HG03457 (cell line): ENCODE data around the gene NDUFAF7.
"Not testable (repeated sequence)": the region's sequence is repeated elsewhere in the genome, so short reads cannot be mapped to it uniquely, and the experiment has no call there.

Experiments used
- ATAC-seq: cut with Tn5 transposase; IDR thresholded peaks from one replicate; pipeline ENCODE4 v1.9.1; 2021; ENCODE audit warnings: moderate number of reproducible peaks; ENCODE audit not compliant: unreplicated experiment

The NDUFAF7 gene

GRCh38 chr2:37231241-37232130 lies at the start of gene NDUFAF7, which contains the start of gene CEBPZ:
Gene NDUFAF7, plus strand, starts transcription at chr2:37231658. Its CDS starts 48 bp downstream, at chr2:37231706.
Gene CEBPZ, minus strand, starts transcription at chr2:37231596. Its CDS starts 29 bp downstream, at chr2:37231567.
- peak; percentile 88 for ATAC-seq

- no peak for ATAC-seq
These were observed 49.5 kb upstream of the NDUFAF7 start for GRCh38 chr2:37181726-37182684.

- no peak for ATAC-seq
These were observed 42.9 kb upstream of the NDUFAF7 start, which contains the start of gene SULT6B1 for GRCh38 chr2:37188570-37188969. Gene SULT6B1, minus strand, starts transcription at chr2:37188670. Its CDS starts 30 bp downstream, at chr2:37188640.

- no peak for ATAC-seq
These were observed 41.9 kb upstream of the NDUFAF7 start for GRCh38 chr2:37189452-37190153.

GRCh38 chr2:37190290-37190689 lies 41.2 kb upstream of the NDUFAF7 start:
- no peak for ATAC-seq

- no peak for ATAC-seq
These were observed 40.2 kb upstream of the NDUFAF7 start for GRCh38 chr2:37191253-37191652.

GRCh38 chr2:37191747-37192146 lies 39.7 kb upstream of the NDUFAF7 start:
- no peak for ATAC-seq

- no peak for ATAC-seq
These were observed 38.9 kb upstream of the NDUFAF7 start for GRCh38 chr2:37192551-37192950.

GRCh38 chr2:37195862-37196319 lies 35.6 kb upstream of the NDUFAF7 start:
- not testable (repeated sequence) for ATAC-seq

GRCh38 chr2:37196320-37197195 lies 34.9 kb upstream of the NDUFAF7 start, which contains the start of gene CEBPZOS:
Gene CEBPZOS, plus strand, starts transcription at chr2:37196496. Its CDS starts 3,209 bp downstream, at chr2:37199705.
- peak; percentile 65 for ATAC-seq

GRCh38 chr2:37198681-37199065 lies 32.8 kb upstream of the NDUFAF7 start:
- no peak for ATAC-seq

GRCh38 chr2:37201208-37201607 lies 30.2 kb upstream of the NDUFAF7 start:
- no peak for ATAC-seq

GRCh38 chr2:37201766-37202165 lies 29.7 kb upstream of the NDUFAF7 start:
- no peak for ATAC-seq

- ATAC-seq: no peak
These were observed 27.8 kb upstream of the NDUFAF7 start for GRCh38 chr2:37203708-37204107.

GRCh38 chr2:37205071-37205661 lies 26.3 kb upstream of the NDUFAF7 start:
- ATAC-seq: not testable (repeated sequence)

- ATAC-seq: no peak
These were observed 25.6 kb upstream of the NDUFAF7 start for GRCh38 chr2:37205689-37206341.

- not testable (repeated sequence) for ATAC-seq
These were observed 24.7 kb upstream of the NDUFAF7 start for GRCh38 chr2:37206760-37207159.

- no peak for ATAC-seq
These were observed 20.2 kb upstream of the NDUFAF7 start for GRCh38 chr2:37211212-37211611.
